NB4 (cell line): ENCODE data around the gene RPL13.

ENCODE experiments used
- POLR2A ChIP-seq: IDR thresholded peaks from 2 replicates; pipeline ENCODE4 v1.6.1; 2011; ENCODE audit warnings: mild to moderate bottlenecking; ENCODE audit not compliant: insufficient read length; ENCODE audit errors: extremely low read depth
- TF ChIP-seq, protein P1 (sequence below): IDR thresholded peaks from one replicate; pipeline ENCODE4 v1.5.1; 2012; ENCODE audit warnings: low read depth, low read length

- TF ChIP-seq POLR2A, result no peak
- TF ChIP-seq, protein P1, sequence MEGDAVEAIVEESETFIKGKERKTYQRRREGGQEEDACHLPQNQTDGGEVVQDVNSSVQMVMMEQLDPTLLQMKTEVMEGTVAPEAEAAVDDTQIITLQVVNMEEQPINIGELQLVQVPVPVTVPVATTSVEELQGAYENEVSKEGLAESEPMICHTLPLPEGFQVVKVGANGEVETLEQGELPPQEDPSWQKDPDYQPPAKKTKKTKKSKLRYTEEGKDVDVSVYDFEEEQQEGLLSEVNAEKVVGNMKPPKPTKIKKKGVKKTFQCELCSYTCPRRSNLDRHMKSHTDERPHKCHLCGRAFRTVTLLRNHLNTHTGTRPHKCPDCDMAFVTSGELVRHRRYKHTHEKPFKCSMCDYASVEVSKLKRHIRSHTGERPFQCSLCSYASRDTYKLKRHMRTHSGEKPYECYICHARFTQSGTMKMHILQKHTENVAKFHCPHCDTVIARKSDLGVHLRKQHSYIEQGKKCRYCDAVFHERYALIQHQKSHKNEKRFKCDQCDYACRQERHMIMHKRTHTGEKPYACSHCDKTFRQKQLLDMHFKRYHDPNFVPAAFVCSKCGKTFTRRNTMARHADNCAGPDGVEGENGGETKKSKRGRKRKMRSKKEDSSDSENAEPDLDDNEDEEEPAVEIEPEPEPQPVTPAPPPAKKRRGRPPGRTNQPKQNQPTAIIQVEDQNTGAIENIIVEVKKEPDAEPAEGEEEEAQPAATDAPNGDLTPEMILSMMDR, result no peak
These were observed 39.4 kb downstream of the RPL13 start for GRCh38 chr16:89599902-89600301.
